Skeletal muscle satellite cell (primary cell): ENCODE results near the gene CLDN5.
A peak's percentile ranks its signal among the peaks of the same experiment; 100 is the strongest.

ENCODE experiments used
- H3K27me3 ChIP-seq: 2 replicates; pipeline ENCODE4 v1.7.0; 2013; ENCODE audit warnings: low read length; ENCODE audit not compliant: control insufficient read depth, insufficient read depth
- H3K36me3 ChIP-seq: 2 replicates; pipeline ENCODE4 v1.7.0; 2013; ENCODE audit warnings: mild to moderate bottlenecking, control low read depth, low read length; ENCODE audit not compliant: insufficient read depth
- H3K4me1 ChIP-seq: 2 replicates; pipeline ENCODE4 v1.7.0; 2013; ENCODE audit warnings: low read length; ENCODE audit not compliant: control insufficient read depth, insufficient read depth
- H3K4me2 ChIP-seq: 2 replicates; pipeline ENCODE4 v1.7.0; 2013; ENCODE audit warnings: mild to moderate bottlenecking, low read length
- H3K4me3 ChIP-seq: 2 replicates; pipeline ENCODE4 v1.7.0; 2013; ENCODE audit warnings: low read length
- H3K9ac ChIP-seq: 2 replicates; pipeline ENCODE4 v1.7.0; 2013; ENCODE audit warnings: mild to moderate bottlenecking, low read depth, low read length, moderate library complexity
- H3K9me3 ChIP-seq: replicated peaks from 2 replicates; pipeline ENCODE4 v1.7.0; 2013; ENCODE audit warnings: mild to moderate bottlenecking, control low read depth, low read length

The CLDN5 gene

DNA sequence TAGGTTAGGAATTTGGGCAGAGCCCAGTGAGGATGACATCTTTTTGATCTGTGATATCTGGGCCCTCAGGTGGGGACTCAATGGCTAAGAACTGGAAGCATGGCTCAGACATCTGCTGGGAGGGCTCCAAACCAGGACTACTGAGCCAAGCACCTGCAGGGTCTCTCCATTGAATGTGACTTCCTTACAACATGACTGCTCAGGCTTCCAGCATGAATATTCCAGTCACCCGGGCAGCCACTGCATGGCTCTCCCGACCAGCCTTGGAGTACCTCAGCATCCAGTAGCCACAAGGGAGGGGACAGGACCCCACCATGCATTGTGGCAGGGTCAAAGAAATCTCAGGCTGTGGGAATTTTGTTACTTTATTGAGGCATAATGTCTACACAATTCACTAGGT is 35.9 kb downstream of the CLDN5 start:
- peaks cover 13% of the 10 kb centered on the region for H3K4me1 ChIP-seq
- H3K36me3 ChIP-seq = peaks cover 7% of the 10 kb centered on the region

DNA sequence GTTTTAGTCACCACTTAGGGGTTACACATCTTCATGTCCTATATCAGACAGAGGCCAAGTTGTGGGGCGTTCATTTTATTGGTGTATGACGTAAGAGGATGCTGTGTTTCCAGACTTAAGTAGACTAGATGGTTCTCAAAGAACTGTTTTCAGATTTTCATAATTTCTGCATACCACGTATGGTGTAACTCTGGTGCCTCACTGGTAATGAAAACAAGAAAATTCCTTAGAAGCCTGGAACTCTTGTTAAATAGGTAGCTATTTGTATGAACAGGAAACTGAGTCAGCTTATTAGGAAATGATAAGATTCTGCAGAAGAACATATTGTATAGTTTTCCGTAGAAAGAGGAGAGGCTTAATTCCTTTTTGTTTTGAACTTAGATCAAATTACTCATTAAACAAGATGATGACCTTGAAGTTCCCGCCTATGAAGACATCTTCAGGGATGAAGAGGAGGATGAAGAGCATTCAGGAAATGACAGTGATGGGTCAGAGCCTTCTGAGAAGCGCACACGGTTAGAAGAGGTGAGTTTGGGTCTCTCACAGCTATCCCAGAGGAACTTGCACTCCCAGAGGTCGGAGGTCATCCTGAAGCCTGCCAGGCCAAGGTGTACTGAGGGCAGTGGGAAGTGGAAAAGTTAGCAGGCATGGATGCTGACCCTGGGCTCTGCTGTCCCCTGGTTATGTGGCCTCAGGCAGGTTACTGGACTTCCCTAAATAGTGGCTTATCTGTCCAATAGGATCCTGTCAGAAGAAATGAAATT is 40.5 kb downstream of the CLDN5 start:
- no peaks in the 10 kb centered on the region for H3K27me3 ChIP-seq
- peak overlapping the region; percentile 1 for H3K4me3 ChIP-seq
- no peaks in the 10 kb centered on the region for H3K9me3 ChIP-seq
- peaks cover 16% of the 10 kb centered on the region for H3K36me3 ChIP-seq
- peak overlapping the region; percentile 53 for H3K4me2 ChIP-seq
- H3K4me1 ChIP-seq = peaks cover 24% of the 10 kb centered on the region
- peak overlapping the region; percentile 53 for H3K9ac ChIP-seq

More for the DNA sequence above, 35.9 kb downstream of the CLDN5 start:
- Histone ChIP-seq H3K4me2 (no peak overlapping the region), H3K4me3 (no peak overlapping the region), H3K27me3 (no peaks in the 10 kb centered on the region), H3K9me3 (no peaks in the 10 kb centered on the region), H3K9ac (no peak overlapping the region)

DNA sequence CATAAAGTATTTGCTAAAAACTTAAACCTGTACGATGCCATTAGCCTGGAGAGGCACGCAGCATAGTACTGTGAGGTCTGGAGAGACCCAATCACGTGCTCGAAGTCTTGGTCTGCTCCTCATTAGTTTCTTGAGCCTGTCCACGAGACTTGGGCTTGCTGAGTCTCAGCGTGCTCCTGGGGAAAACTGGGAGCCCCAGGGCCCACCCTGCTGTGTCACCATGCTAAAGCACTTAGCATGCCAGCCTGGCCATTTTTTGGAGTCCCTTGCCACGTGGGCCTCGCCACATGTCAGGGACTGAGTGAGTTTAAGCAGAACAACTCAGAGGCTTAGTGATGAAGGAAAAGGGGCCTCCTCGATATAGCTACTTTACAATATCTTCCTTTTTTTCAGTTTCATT is 41.9 kb downstream of the CLDN5 start:
- Histone ChIP-seq H3K4me3 (no peak overlapping the region), H3K9ac (no peak overlapping the region), H3K9me3 (no peaks in the 10 kb centered on the region), H3K27me3 (no peaks in the 10 kb centered on the region), H3K36me3 (peaks cover 16% of the 10 kb centered on the region), H3K4me1 (peaks cover 26% of the 10 kb centered on the region), H3K4me2 (no peak overlapping the region)

DNA sequence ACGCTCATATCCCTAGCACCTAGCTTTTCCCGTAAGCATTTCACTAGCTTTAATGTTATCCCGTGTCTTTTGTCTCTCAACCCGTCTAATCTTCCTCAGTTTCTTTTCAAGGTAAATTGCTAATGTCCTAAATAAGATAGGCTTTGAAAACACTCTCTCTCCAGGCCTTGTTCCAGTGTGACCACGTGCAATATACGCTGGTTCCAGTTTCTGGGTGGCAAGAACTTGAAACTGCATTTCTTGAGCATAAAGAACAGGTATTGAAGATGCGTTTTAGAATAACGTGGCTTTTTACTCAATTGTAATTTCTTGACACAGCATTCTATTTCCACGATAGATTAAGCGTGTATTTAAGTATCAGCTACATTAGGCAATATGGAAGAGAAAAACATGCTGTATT is 43.4 kb downstream of the CLDN5 start:
- Histone ChIP-seq H3K4me3 (peak overlapping the region; percentile 76), H3K4me2 (peak overlapping the region; percentile 82), H3K27me3 (no peaks in the 10 kb centered on the region), H3K9ac (peak overlapping the region; percentile 91), H3K36me3 (peaks cover 19% of the 10 kb centered on the region), H3K4me1 (peaks cover 29% of the 10 kb centered on the region), H3K9me3 (no peaks in the 10 kb centered on the region)

DNA sequence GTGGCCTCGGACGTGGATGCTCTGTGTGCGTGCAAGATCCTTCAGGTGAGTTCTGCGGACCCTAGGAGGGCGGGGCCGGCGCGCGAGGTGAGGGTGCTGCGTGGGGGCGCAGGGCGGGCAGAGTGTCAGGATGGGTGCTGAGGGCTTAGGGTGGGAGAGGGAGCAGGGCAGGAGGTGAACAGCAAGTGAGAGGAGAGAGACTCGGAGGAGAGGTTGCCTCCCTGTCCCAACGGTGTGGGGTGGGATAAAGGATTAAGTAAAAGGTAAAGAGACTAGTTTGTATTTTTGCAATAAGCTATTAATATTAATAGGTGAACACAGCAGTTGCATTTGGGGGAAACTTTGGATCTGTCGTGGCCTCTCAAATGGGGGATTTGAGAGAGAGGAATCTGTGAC is 44.0 kb downstream of the CLDN5 start:
- H3K4me1 ChIP-seq = peaks cover 29% of the 10 kb centered on the region
- H3K4me3 ChIP-seq = peak overlapping the region; percentile 76
- H3K9ac ChIP-seq = peak overlapping the region; percentile 91

DNA sequence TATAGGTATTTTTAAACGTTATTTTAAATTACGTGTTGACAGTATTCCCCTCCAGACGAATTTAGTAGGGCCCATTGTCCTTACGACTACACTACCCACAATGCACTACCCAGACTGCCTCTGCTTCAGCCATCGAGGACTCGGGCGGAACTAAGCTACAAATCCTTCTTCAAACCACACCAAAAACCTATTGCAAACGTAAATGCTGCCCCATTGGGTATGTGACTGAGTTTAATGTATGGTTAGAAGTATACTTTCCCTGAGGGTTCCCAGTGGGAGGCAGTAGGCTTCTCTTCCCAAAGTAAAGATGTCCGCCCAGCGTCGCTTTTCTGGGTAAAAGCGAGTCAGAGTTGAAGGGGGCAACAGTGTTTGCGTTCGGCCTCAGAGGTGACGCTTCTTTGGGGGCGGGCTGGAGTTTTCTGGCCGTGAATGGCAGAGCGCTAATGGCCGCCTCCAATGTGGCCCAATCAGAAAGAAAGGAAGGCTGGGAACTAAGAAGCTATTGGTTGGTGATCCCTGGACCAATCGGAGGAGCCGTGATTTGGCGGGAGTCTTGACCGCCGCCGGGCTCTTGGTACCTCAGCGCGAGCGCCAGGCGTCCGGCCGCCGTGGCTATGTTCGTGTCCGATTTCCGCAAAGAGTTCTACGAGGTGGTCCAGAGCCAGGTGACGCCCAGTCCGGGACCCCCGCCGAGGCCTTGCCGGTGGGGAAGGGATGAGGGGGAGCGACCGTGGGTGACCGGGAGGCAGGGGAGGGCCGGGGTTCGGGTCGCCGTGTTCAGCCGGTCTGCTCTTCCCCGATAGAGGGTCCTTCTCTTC is 44.6 kb downstream of the CLDN5 start, which contains the start of gene CDC45:
CDC45 (plus strand) TSS at position 566 of the 818 bp plus-strand sequence; CDS start at position 615, 49 bp downstream.
- Histone ChIP-seq H3K9ac (peak within 1 kb of the TSS; percentile 91), H3K27me3 (no peaks in the 10 kb centered on the region), H3K4me1 (peaks cover 25% of the 10 kb centered on the region), H3K4me2 (peak within 1 kb of the TSS; percentile 85), H3K4me3 (peak within 1 kb of the TSS; percentile 87), H3K36me3 (peaks cover 27% of the 10 kb centered on the region), H3K9me3 (no peaks in the 10 kb centered on the region)

More for the DNA sequence above, 44.0 kb downstream of the CLDN5 start:
- Histone ChIP-seq H3K9me3 (no peaks in the 10 kb centered on the region), H3K4me2 (peak overlapping the region; percentile 82), H3K27me3 (no peaks in the 10 kb centered on the region), H3K36me3 (peaks cover 24% of the 10 kb centered on the region)

DNA sequence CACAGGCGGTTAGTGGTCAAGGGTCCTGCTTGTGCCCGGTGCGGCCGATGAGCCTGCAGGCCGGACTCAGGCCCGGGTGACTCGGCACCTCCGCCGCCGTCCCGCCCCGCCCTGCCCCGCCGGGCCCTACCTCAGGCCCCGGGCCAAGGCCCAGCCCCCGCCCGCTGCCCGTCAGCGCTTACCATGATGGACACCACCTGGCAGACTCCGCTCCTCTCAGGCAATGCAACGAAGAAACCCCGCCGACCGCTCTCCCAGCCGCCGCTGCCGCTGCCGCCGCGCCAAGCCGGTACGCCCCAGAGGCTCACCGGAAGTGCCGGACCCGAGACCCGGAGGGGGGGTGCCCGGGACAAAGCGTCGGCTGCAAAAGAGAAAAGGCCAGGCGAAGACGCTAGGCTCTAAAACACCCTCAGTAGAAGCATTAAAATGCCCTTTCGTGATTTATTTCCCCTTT is 45.3 kb downstream of the CLDN5 start, which contains the start of gene UFD1:
UFD1 (minus strand) TSS at position 293 of the 454 bp plus-strand sequence; CDS start at position 185, 108 bp downstream.
- peaks cover 27% of the 10 kb centered on the region for H3K36me3 ChIP-seq
- peak within 1 kb of the TSS; percentile 87 for H3K4me3 ChIP-seq
- H3K27me3 ChIP-seq = no peaks in the 10 kb centered on the region
- H3K4me1 ChIP-seq = peaks cover 19% of the 10 kb centered on the region
- H3K4me2 ChIP-seq = peak within 1 kb of the TSS; percentile 85
- H3K9ac ChIP-seq = peak within 1 kb of the TSS; percentile 91
- no peaks in the 10 kb centered on the region for H3K9me3 ChIP-seq

DNA sequence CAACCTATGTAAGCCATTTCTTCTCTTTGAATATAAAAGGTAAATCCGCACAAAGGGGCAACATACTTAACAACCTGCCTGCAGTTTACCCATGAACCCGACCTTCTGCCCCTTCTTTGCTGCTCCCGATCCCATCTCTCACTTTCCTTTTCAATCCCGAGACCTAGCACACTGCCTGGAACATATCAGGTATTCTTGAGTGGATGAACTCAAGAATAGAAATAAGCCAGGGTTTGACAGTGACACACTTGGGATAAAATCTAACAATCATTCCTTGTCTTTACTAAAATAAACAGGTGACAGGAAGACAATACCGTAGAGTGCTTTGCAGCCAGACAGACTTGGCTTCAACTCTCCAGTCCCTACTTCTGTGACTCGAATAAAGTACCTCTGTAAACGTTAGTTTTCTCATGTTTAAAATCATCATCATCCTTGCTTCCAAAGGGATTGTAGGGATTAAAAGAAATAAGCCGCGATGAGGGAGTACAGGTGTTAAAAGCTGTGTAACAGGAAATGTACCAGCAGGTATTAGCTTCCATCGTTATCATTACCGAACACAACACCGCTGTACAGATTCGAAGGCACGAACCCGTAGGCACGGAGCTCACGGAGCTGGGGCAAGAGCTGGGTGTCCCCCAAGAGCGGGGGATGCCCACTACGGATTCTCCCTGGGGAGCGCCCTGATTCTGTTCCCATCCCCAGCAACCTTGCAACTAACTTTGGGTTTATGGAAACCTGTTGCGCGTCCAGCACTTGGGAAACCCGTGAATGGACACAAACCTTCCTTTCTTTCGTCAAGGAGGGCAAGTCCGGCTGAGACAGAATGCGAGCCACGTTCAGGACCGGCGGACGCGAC is 45.9 kb downstream of the CLDN5 start:
- Histone ChIP-seq H3K9me3 (no peaks in the 10 kb centered on the region), H3K36me3 (peaks cover 34% of the 10 kb centered on the region), H3K4me1 (peaks cover 16% of the 10 kb centered on the region), H3K4me2 (peak overlapping the region; percentile 85), H3K27me3 (no peaks in the 10 kb centered on the region), H3K9ac (peak overlapping the region; percentile 91), H3K4me3 (peak overlapping the region; percentile 87)

DNA sequence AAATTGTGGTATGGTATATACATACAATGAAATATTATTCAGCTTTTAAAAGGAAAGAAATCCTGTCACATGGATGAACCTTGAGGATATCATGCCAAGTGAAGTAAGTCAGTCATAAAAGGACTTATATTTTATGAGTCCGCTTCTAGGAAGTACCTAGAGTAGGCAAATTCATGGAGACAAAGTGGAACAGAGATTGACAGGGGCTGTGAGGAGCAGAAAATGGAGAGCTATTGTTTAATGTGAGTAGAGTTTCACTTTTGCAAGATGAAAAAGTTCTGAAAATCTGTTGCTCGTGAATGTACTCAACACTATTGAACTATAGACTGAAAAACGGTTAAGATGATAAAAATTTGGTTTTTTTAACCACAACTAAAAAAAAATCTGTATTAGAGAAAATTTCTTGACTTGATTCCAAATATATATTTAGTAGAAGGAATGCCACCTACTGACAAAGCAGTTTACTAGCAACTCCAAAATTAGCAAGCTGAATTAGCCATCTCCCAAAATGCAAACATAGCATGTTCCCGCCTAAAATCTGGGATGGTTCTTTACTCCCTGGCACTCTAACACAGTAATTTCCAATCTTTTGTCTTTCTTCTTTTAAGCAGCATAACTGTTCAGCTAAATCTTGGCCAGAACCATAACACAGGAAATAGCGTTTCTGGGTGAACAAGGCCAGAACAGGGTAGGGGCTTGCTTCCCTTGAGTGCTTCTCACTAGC is 46.7 kb downstream of the CLDN5 start:
- peak overlapping the region; percentile 87 for H3K4me3 ChIP-seq
- H3K9me3 ChIP-seq = no peaks in the 10 kb centered on the region
- peaks cover 37% of the 10 kb centered on the region for H3K36me3 ChIP-seq
- no peaks in the 10 kb centered on the region for H3K27me3 ChIP-seq
- H3K9ac ChIP-seq = peak overlapping the region; percentile 91
- H3K4me1 ChIP-seq = peaks cover 8% of the 10 kb centered on the region
- H3K4me2 ChIP-seq = peak overlapping the region; percentile 85

DNA sequence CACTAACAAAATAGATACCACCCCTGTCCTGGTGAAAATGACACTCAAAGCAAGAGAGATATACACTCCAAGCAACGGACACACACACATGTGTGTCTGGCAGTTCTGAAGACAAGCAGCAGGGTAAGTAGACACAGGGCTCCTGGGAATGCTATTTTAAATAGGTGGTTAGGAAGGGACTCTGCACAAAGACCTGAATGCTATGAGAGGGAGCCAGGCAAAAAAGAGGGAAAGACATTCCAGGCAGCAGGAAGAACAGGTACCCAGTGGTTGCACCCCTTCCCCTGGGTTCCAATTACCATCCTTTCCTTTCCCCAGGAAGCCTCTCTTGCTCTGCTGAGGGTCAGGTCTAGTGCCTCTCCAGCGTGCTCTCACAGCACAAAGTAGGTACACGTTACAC is 48.2 kb downstream of the CLDN5 start:
- H3K9ac ChIP-seq = no peak overlapping the region

More for the DNA sequence above, 48.2 kb downstream of the CLDN5 start:
- Histone ChIP-seq H3K4me1 (peaks cover 5% of the 10 kb centered on the region), H3K27me3 (no peaks in the 10 kb centered on the region), H3K4me2 (no peak overlapping the region), H3K36me3 (peaks cover 44% of the 10 kb centered on the region), H3K4me3 (no peak overlapping the region), H3K9me3 (no peaks in the 10 kb centered on the region)
